SK-N-SH (cell line): ENCODE data around the gene MST1. TPM values are rescaled to one million over a fixed set of nuclear protein-coding genes. Genes with fewer than 3 reads are reported as not detected.

Source experiments
- CTCF ChIA-PET: fragments of 300-600, 350-600 bp; formaldehyde crosslinking; extraction: SDS; loops from one replicate; lab custom pipeline; 2021; lab: Yijun Ruan, JAX
- POLR2A ChIA-PET: fragments of 350-600 bp; sonication (Branson Sonifier 250); formaldehyde crosslinking; extraction: SDS; loops from one replicate; lab custom pipeline; 2020; ENCODE audit warnings: antibody characterized with exemption, inconsistent platforms; lab: Yijun Ruan, JAX
- DNase-seq: peaks from one replicate; pipeline ENCODE4 v3.0.0; 2012
- H2AFZ ChIP-seq: fragments of 200-600 bp; sonication (generic); 2 replicates; pipeline ENCODE4 v1.8.1; 2016; ENCODE audit warnings: antibody characterized with exemption, mild to moderate bottlenecking, low read depth
- H3F3A ChIP-seq: fragments of 200-600 bp; sonication (generic); replicated peaks from 2 replicates; pipeline ENCODE3; 2016; ENCODE audit warnings: antibody characterized with exemption, mild to moderate bottlenecking; ENCODE audit not compliant: insufficient read depth
- H3K27ac ChIP-seq, 2 experiments: fragments of 200-500 bp in 1 of 2; fragments of 200-600 bp in 1 of 2; sonication (Bioruptor generic) in 1 of 2; sonication (generic), shearing (Covaris generic) in 1 of 2; 2 replicates each; pipeline versions ENCODE4 v1.5.1 to v1.6.1; 2014 to 2016; ENCODE audit warnings: low read depth in 2 of 2, inconsistent platforms in 1 of 2, low read length in 1 of 2, mild to moderate bottlenecking in 1 of 2, mixed read lengths in 1 of 2
- H3K27me3 ChIP-seq: fragments of 200-600 bp; sonication (generic), shearing (Covaris generic); 2 replicates; pipeline ENCODE4 v1.6.1; 2016; ENCODE audit warnings: mixed run types; ENCODE audit not compliant: insufficient read depth
- H3K36me3 ChIP-seq, 2 experiments: fragments of 200-500 bp in 1 of 2; fragments of 200-600 bp in 1 of 2; sonication (Bioruptor generic) in 1 of 2; sonication (generic) in 1 of 2; replicated peaks in 1 of 2; 2 replicates each; pipeline versions ENCODE3 to v1.5.1; 2014 to 2016; ENCODE audit warnings: low read length in 1 of 2, mild to moderate bottlenecking in 1 of 2; ENCODE audit not compliant: insufficient read depth in 2 of 2, control insufficient read depth in 1 of 2
- H3K4me1 ChIP-seq, 2 experiments: fragments of 200-500 bp in 1 of 2; fragments of 200-600 bp in 1 of 2; sonication (Bioruptor generic) in 1 of 2; sonication (generic), shearing (Covaris generic) in 1 of 2; 2 replicates each; pipeline versions ENCODE4 v1.5.1 to v1.6.1; 2014 to 2016; ENCODE audit warnings: low read depth in 1 of 2, low read length in 1 of 2, mixed run types in 1 of 2; ENCODE audit not compliant: insufficient read depth in 2 of 2, control insufficient read depth in 1 of 2
- H3K4me2 ChIP-seq: fragments of 200-600 bp; sonication (generic), shearing (Covaris generic); 2 replicates; pipeline ENCODE4 v1.6.1; 2017; ENCODE audit warnings: mixed run types
- H3K4me3 ChIP-seq, 2 experiments: fragments of 200-500 bp in 1 of 2; fragments of 200-600 bp in 1 of 2; sonication (Bioruptor generic) in 1 of 2; sonication (generic), shearing (Covaris generic) in 1 of 2; 2 replicates each; pipeline versions ENCODE4 v1.5.1 to v1.8.1; 2014 to 2016; ENCODE audit warnings: low read depth in 2 of 2, inconsistent platforms in 1 of 2, low read length in 1 of 2, mild to moderate bottlenecking in 1 of 2, mixed read lengths in 1 of 2, moderate library complexity in 1 of 2
- H3K79me2 ChIP-seq: fragments of 200-600 bp; sonication (generic); 2 replicates; pipeline ENCODE4 v1.8.1; 2017; ENCODE audit warnings: mild to moderate bottlenecking; ENCODE audit not compliant: insufficient read depth
- H3K9ac ChIP-seq: fragments of 200-600 bp; sonication (generic); 2 replicates; pipeline ENCODE4 v1.6.1; 2017; ENCODE audit warnings: mixed run types
- H3K9me2 ChIP-seq: fragments of 200-600 bp; sonication (generic); 2 replicates; pipeline ENCODE4 v1.6.1; 2017; ENCODE audit warnings: mixed run types
- H3K9me3 ChIP-seq: fragments of 200-600 bp; sonication (generic); 2 replicates; pipeline ENCODE4 v1.6.1; 2017; ENCODE audit warnings: mixed run types, mild to moderate bottlenecking, moderate library complexity
- H4K20me1 ChIP-seq: fragments of 200-600 bp; sonication (generic); 2 replicates; pipeline ENCODE4 v1.6.1; 2017; ENCODE audit warnings: mild to moderate bottlenecking, mixed run types; ENCODE audit not compliant: insufficient read depth
- CHD2 ChIP-seq: fragments of 150-350 bp; IDR thresholded peaks from 2 replicates; pipeline ENCODE4 v1.6.1; 2018; ENCODE audit warnings: low read length; ENCODE audit not compliant: partially characterized antibody
- CTCF ChIP-seq: fragments of 200-600 bp; sonication (generic); IDR thresholded peaks from 2 replicates; pipeline ENCODE4 v1.6.1; 2017; ENCODE audit warnings: antibody characterized with exemption, mild to moderate bottlenecking, moderate library complexity
- ELF1 ChIP-seq: IDR thresholded peaks from 2 replicates; pipeline ENCODE4 v1.4.0; 2012
- EP300 ChIP-seq, 2 experiments: IDR thresholded peaks; 2 replicates each; pipeline versions ENCODE4 v1.4.0 to v1.6.1; 2012; ENCODE audit warnings: borderline replicate concordance in 1 of 2, low read depth in 1 of 2, low read length in 1 of 2
- FOXJ3 ChIP-seq: sonication (generic); formaldehyde crosslinking; IDR thresholded peaks from 2 replicates; pipeline ENCODE4 v1.5.1; 2020; ENCODE audit warnings: mild to moderate bottlenecking, missing genetic modification reagents
- FOXM1 ChIP-seq: IDR thresholded peaks from 2 replicates; pipeline ENCODE4 v1.4.0; 2012; ENCODE audit warnings: low read depth, mild to moderate bottlenecking
- GATA2 ChIP-seq: sonication (generic); formaldehyde crosslinking; IDR thresholded peaks from 2 replicates; pipeline ENCODE4 v1.5.0; 2020; ENCODE audit warnings: mild to moderate bottlenecking, missing genetic modification reagents
- JUND ChIP-seq: IDR thresholded peaks from 2 replicates; pipeline ENCODE4 v1.4.0; 2012
- MAX ChIP-seq: IDR thresholded peaks from 2 replicates; pipeline ENCODE4 v1.4.0; 2012; ENCODE audit warnings: low read depth
- MEF2A ChIP-seq: IDR thresholded peaks from 2 replicates; pipeline ENCODE4 v1.4.0; 2012; ENCODE audit warnings: low read depth, borderline replicate concordance
- MXI1 ChIP-seq: IDR thresholded peaks from 2 replicates; pipeline ENCODE4 v1.6.1; 2012; ENCODE audit warnings: mild to moderate bottlenecking, low read depth, low read length, improper control_type of control experiment
- POLR2AphosphoS5 ChIP-seq: IDR thresholded peaks from 2 replicates; pipeline ENCODE4 v1.6.1; 2012; ENCODE audit warnings: low read depth, low read length
- RAD21 ChIP-seq: IDR thresholded peaks from 2 replicates; pipeline ENCODE4 v1.6.1; 2012; ENCODE audit warnings: mild to moderate bottlenecking, low read length
- RCOR1 ChIP-seq: fragments of 150-350 bp; IDR thresholded peaks from 2 replicates; pipeline ENCODE4 v1.6.1; 2017; ENCODE audit warnings: antibody characterized with exemption, low read length
- RFX5 ChIP-seq: IDR thresholded peaks from 2 replicates; pipeline ENCODE4 v1.6.1; 2012; ENCODE audit warnings: mild to moderate bottlenecking, improper control_type of control experiment, low read length
- SMC3 ChIP-seq: IDR thresholded peaks from 2 replicates; pipeline ENCODE4 v1.6.1; 2012; ENCODE audit warnings: low read depth, low read length, improper control_type of control experiment
- TAF1 ChIP-seq: IDR thresholded peaks from 2 replicates; pipeline ENCODE4 v1.6.1; 2012; ENCODE audit warnings: low read depth, mild to moderate bottlenecking, low read length, moderate library complexity, borderline replicate concordance
- TCF12 ChIP-seq: IDR thresholded peaks from 2 replicates; pipeline ENCODE4 v1.4.0; 2012
- TEAD4 ChIP-seq: IDR thresholded peaks from 2 replicates; pipeline ENCODE4 v1.4.0; 2012; ENCODE audit warnings: mild to moderate bottlenecking, borderline replicate concordance; ENCODE audit not compliant: insufficient read depth
- YY1 ChIP-seq: IDR thresholded peaks from 2 replicates; pipeline ENCODE4 v1.4.0; 2012; ENCODE audit warnings: low read depth, mild to moderate bottlenecking
- WGBS: methylation state at CpG from one replicate; pipeline ENCODE4 v1.1.6; 2017; ENCODE audit warnings: low lambda C conversion rate; 5-methylcytosine and 5-hydroxymethylcytosine counted together
- polyA plus RNA-seq, 3 experiments: library from polyadenylated mRNA; depleted of rRNA; stranded (reverse); fragments of >200 nt; gene quantifications; 2 replicates each; pipeline ENCODE4 v1.2.3, GENCODE V29; 2012

Gene MST1
- polyA plus RNA-seq, 1 of the 3 experiments (the other 2 are of a cell fraction), result 35.1 TPM

- ChIA-PET POLR2A (interaction anchor here (0.9 to 1.6 kb wide), 2 partner anchors 11 to 111 kb away, joined by 3 read pairs; partner anchors contain the start of gene BSN), CTCF (interaction anchor here (0.8 to 5.3 kb wide), 4 partner anchors 36 to 217 kb away, joined by 3 to 57 read pairs (median 3); no protein-coding TSS in a partner anchor)
- Histone ChIP-seq H3K27ac (no peak overlapping the region), H3F3A (no peaks in the 10 kb centered on the region), H3K4me2 (no peak overlapping the region), H2AFZ (no peak overlapping the region), H3K9ac (no peak overlapping the region), H3K36me3 (no peaks in the 10 kb centered on the region), H3K79me2 (no peaks in the 10 kb centered on the region), H3K9me2 (no peaks in the 10 kb centered on the region), H3K9me3 (no peaks in the 10 kb centered on the region), H4K20me1 (no peaks in the 10 kb centered on the region), H3K4me1 (peaks cover 0 to 4% of the 10 kb centered on the region in 2 experiments; a peak in 1 of 4 replicates), H3K27me3 (no peaks in the 10 kb centered on the region), H3K4me3 (no peak overlapping the region)
- 95% methylated on average over 6 of the region's 6 CpGs for WGBS
- no peak for DNase-seq
- no peak for TF ChIP-seq RCOR1
- no peak for TF ChIP-seq GATA2 (CRISPR knock-in tag)
- TF ChIP-seq MEF2A, result no peak
- TF ChIP-seq ELF1, result no peak
- TF ChIP-seq RFX5, result no peak
- no peak for TF ChIP-seq CTCF
- TF ChIP-seq JUND, result no peak
- TF ChIP-seq TEAD4, result no peak
- TF ChIP-seq MXI1, result no peak
- TF ChIP-seq MAX, result no peak
- TF ChIP-seq TAF1, result no peak
- no peak for TF ChIP-seq SMC3
- TF ChIP-seq POLR2AphosphoS5, result no peak
- TF ChIP-seq FOXJ3 (CRISPR knock-in tag), result no peak
- no peak for TF ChIP-seq TCF12
- TF ChIP-seq YY1, result no peak
- TF ChIP-seq RAD21, result no peak
- no peak for TF ChIP-seq CHD2
- no peak for TF ChIP-seq EP300 (IDR thresholded peaks at IDR 0.05; ENCODE audit: borderline replicate concordance in 1 of 2, low read depth in 1 of 2, low read length in 1 of 2)
- TF ChIP-seq FOXM1, result no peak
These were observed 23.3 kb downstream of the MST1 start for GRCh38 chr3:49665822-49666519.
